Measurements from ENCODE around the gene AFAP1.

AFAP1 gene

GRCh38 chr4:7960790-7961655 is 21.4 kb upstream of the AFAP1 start:
- H3K4me1 ChIP-seq (ENCODE audit: control insufficient read depth, insufficient read depth, low read length), result peaks cover 3% of the 10 kb centered on the region
- 76 to 77% methylated on average over 19 of the region's 19 CpGs for WGBS, 2 experiments

GRCh38 chr4:7960017-7960789 is 20.5 kb upstream of the AFAP1 start:
- H3K4me1 ChIP-seq (ENCODE audit: control insufficient read depth, insufficient read depth, low read length), result peaks cover 3% of the 10 kb centered on the region
- H3K27ac ChIP-seq (ENCODE audit: insufficient read depth, low read depth, low read length, poor library complexity, severe bottlenecking), result no peak overlapping the region
- H3K9me3 ChIP-seq (ENCODE audit: control insufficient read depth, low read length), result no peaks in the 10 kb centered on the region
- no peaks in the 10 kb centered on the region for H3K36me3 ChIP-seq (ENCODE audit: control insufficient read depth, insufficient read depth, low read length)
- H3K27me3 ChIP-seq (ENCODE audit: control insufficient read depth, insufficient read depth, low read length, poor library complexity, severe bottlenecking), result no peaks in the 10 kb centered on the region
- WGBS, 2 experiments, result 94 to 95% methylated on average over 11 of the region's 11 CpGs
- no peak overlapping the region for H3K4me3 ChIP-seq (ENCODE audit: insufficient read depth, low read depth, low read length)

More at GRCh38 chr4:7960790-7961655, 21.4 kb upstream of the AFAP1 start:
- Histone ChIP-seq H3K9me3 (ENCODE audit: control insufficient read depth, low read length) (no peaks in the 10 kb centered on the region), H3K27ac (ENCODE audit: insufficient read depth, low read depth, low read length, poor library complexity, severe bottlenecking) (no peak overlapping the region), H3K36me3 (ENCODE audit: control insufficient read depth, insufficient read depth, low read length) (no peaks in the 10 kb centered on the region), H3K4me3 (ENCODE audit: insufficient read depth, low read depth, low read length) (no peak overlapping the region), H3K27me3 (ENCODE audit: control insufficient read depth, insufficient read depth, low read length, poor library complexity, severe bottlenecking) (no peaks in the 10 kb centered on the region)

- H3K4me3 ChIP-seq (ENCODE audit: insufficient read depth, low read depth, low read length), result no peak overlapping the region
- no peaks in the 10 kb centered on the region for H3K36me3 ChIP-seq (ENCODE audit: control insufficient read depth, insufficient read depth, low read length)
- WGBS, 2 experiments, result 71 to 75% methylated on average over 7 of the region's 7 CpGs
- H3K27ac ChIP-seq (ENCODE audit: insufficient read depth, low read depth, low read length, poor library complexity, severe bottlenecking), result no peak overlapping the region
- peaks cover 3% of the 10 kb centered on the region for H3K4me1 ChIP-seq (ENCODE audit: control insufficient read depth, insufficient read depth, low read length)
- H3K27me3 ChIP-seq (ENCODE audit: control insufficient read depth, insufficient read depth, low read length, poor library complexity, severe bottlenecking), result no peaks in the 10 kb centered on the region
- H3K9me3 ChIP-seq (ENCODE audit: control insufficient read depth, low read length), result no peaks in the 10 kb centered on the region
Observed at GRCh38 chr4:7959078-7959477, 19.4 kb upstream of the AFAP1 start.

GRCh38 chr4:7956934-7957656 is 17.4 kb upstream of the AFAP1 start:
- Histone ChIP-seq H3K36me3 (ENCODE audit: control insufficient read depth, insufficient read depth, low read length) (no peaks in the 10 kb centered on the region), H3K4me1 (ENCODE audit: control insufficient read depth, insufficient read depth, low read length) (peaks cover 3% of the 10 kb centered on the region), H3K4me3 (ENCODE audit: insufficient read depth, low read depth, low read length) (no peak overlapping the region), H3K9me3 (ENCODE audit: control insufficient read depth, low read length) (no peaks in the 10 kb centered on the region), H3K27ac (ENCODE audit: insufficient read depth, low read depth, low read length, poor library complexity, severe bottlenecking) (no peak overlapping the region), H3K27me3 (ENCODE audit: control insufficient read depth, insufficient read depth, low read length, poor library complexity, severe bottlenecking) (no peaks in the 10 kb centered on the region)
- WGBS, 2 experiments, result 85 to 86% methylated on average over 11 of the region's 11 CpGs

- Histone ChIP-seq H3K36me3 (ENCODE audit: control insufficient read depth, insufficient read depth, low read length) (no peaks in the 10 kb centered on the region), H3K4me3 (ENCODE audit: insufficient read depth, low read depth, low read length) (no peak overlapping the region), H3K27me3 (ENCODE audit: control insufficient read depth, insufficient read depth, low read length, poor library complexity, severe bottlenecking) (no peaks in the 10 kb centered on the region), H3K4me1 (ENCODE audit: control insufficient read depth, insufficient read depth, low read length) (peaks cover 3% of the 10 kb centered on the region), H3K27ac (ENCODE audit: insufficient read depth, low read depth, low read length, poor library complexity, severe bottlenecking) (no peak overlapping the region), H3K9me3 (ENCODE audit: control insufficient read depth, low read length) (no peaks in the 10 kb centered on the region)
- WGBS, 2 experiments, result 91 to 92% methylated on average over 8 of the region's 8 CpGs
Observed at GRCh38 chr4:7956270-7956808, 16.7 kb upstream of the AFAP1 start.

GRCh38 chr4:7955393-7955792 is 15.7 kb upstream of the AFAP1 start:
- Histone ChIP-seq H3K27me3 (ENCODE audit: control insufficient read depth, insufficient read depth, low read length, poor library complexity, severe bottlenecking) (no peaks in the 10 kb centered on the region), H3K4me1 (ENCODE audit: control insufficient read depth, insufficient read depth, low read length) (peaks cover 3% of the 10 kb centered on the region), H3K9me3 (ENCODE audit: control insufficient read depth, low read length) (no peaks in the 10 kb centered on the region), H3K27ac (ENCODE audit: insufficient read depth, low read depth, low read length, poor library complexity, severe bottlenecking) (no peak overlapping the region), H3K36me3 (ENCODE audit: control insufficient read depth, insufficient read depth, low read length) (no peaks in the 10 kb centered on the region), H3K4me3 (ENCODE audit: insufficient read depth, low read depth, low read length) (no peak overlapping the region)
- WGBS, 2 experiments, result 93 to 94% methylated on average over 4 of the region's 4 CpGs

GRCh38 chr4:7952615-7953014 is 13.0 kb upstream of the AFAP1 start:
- Histone ChIP-seq H3K4me1 (ENCODE audit: control insufficient read depth, insufficient read depth, low read length) (no peaks in the 10 kb centered on the region), H3K27ac (ENCODE audit: insufficient read depth, low read depth, low read length, poor library complexity, severe bottlenecking) (no peak overlapping the region), H3K9me3 (ENCODE audit: control insufficient read depth, low read length) (no peaks in the 10 kb centered on the region), H3K4me3 (ENCODE audit: insufficient read depth, low read depth, low read length) (no peak overlapping the region), H3K27me3 (ENCODE audit: control insufficient read depth, insufficient read depth, low read length, poor library complexity, severe bottlenecking) (no peaks in the 10 kb centered on the region), H3K36me3 (ENCODE audit: control insufficient read depth, insufficient read depth, low read length) (no peaks in the 10 kb centered on the region)
- 94% methylated on average over 9 of the region's 9 CpGs for WGBS, 2 experiments

- H3K4me1 ChIP-seq (ENCODE audit: control insufficient read depth, insufficient read depth, low read length), result no peaks in the 10 kb centered on the region
- H3K27ac ChIP-seq (ENCODE audit: insufficient read depth, low read depth, low read length, poor library complexity, severe bottlenecking), result no peak overlapping the region
- H3K9me3 ChIP-seq (ENCODE audit: control insufficient read depth, low read length), result no peaks in the 10 kb centered on the region
- no peaks in the 10 kb centered on the region for H3K27me3 ChIP-seq (ENCODE audit: control insufficient read depth, insufficient read depth, low read length, poor library complexity, severe bottlenecking)
- no peaks in the 10 kb centered on the region for H3K36me3 ChIP-seq (ENCODE audit: control insufficient read depth, insufficient read depth, low read length)
- WGBS, 2 experiments, result 88 to 89% methylated on average over 18 of the region's 18 CpGs
- no peak overlapping the region for H3K4me3 ChIP-seq (ENCODE audit: insufficient read depth, low read depth, low read length)
Observed at GRCh38 chr4:7950301-7951092, 10.8 kb upstream of the AFAP1 start.

- Histone ChIP-seq H3K4me1 (ENCODE audit: control insufficient read depth, insufficient read depth, low read length) (no peaks in the 10 kb centered on the region), H3K9me3 (ENCODE audit: control insufficient read depth, low read length) (no peaks in the 10 kb centered on the region), H3K27me3 (ENCODE audit: control insufficient read depth, insufficient read depth, low read length, poor library complexity, severe bottlenecking) (no peaks in the 10 kb centered on the region), H3K36me3 (ENCODE audit: control insufficient read depth, insufficient read depth, low read length) (no peaks in the 10 kb centered on the region), H3K27ac (ENCODE audit: insufficient read depth, low read depth, low read length, poor library complexity, severe bottlenecking) (no peak overlapping the region), H3K4me3 (ENCODE audit: insufficient read depth, low read depth, low read length) (no peak overlapping the region)
- WGBS, 2 experiments, result 85% methylated on average over 4 of the region's 4 CpGs
Observed at GRCh38 chr4:7949759-7950158, 10.1 kb upstream of the AFAP1 start.

Data from ectodermal cell (in vitro differentiated cells).